ENCODE data around the gene RBBP4. TPM values are rescaled to one million over a fixed set of nuclear protein-coding genes. Genes with fewer than 3 reads are reported as not detected.
"Not testable (repeated sequence)": the region's sequence is repeated elsewhere in the genome, so short reads cannot be mapped to it uniquely, and the experiment has no call there.

The RBBP4 gene
- total RNA-seq, 4 donors from 2014 or later, result 97.8 to 104 (median 102) TPM

GRCh38 chr1:32693455-32694174 lies 42.6 kb downstream of the RBBP4 start:
- TF ChIP-seq POLR2A (IDR thresholded peaks at IDR 0.05), result no peak
- no peak for TF ChIP-seq CTCF (IDR thresholded peaks at IDR 0.05)
- H3K4me3 ChIP-seq (ENCODE audit: low read depth, poor library complexity, severe bottlenecking), result no peak overlapping the region
- 91 to 92% methylated on average over 6 of the region's 6 CpGs for WGBS, 2 donors
- intact Hi-C loops (cut with DNase I; ENCODE audit: low total_unique reads), result no loop called here
- DNase-seq (ENCODE audit: low spot score in 2 of 2), result peak in 1 of 2 donors; percentile 54

- WGBS, 2 donors, result 48 to 59% methylated on average over 17 of the region's 17 CpGs
- TF ChIP-seq POLR2A (IDR thresholded peaks at IDR 0.05), result no peak
- no peak for TF ChIP-seq CTCF (IDR thresholded peaks at IDR 0.05)
- DNase-seq (ENCODE audit: low spot score in 2 of 2), result peak; percentile 72 to 95
- no peak overlapping the region for H3K4me3 ChIP-seq (ENCODE audit: low read depth, poor library complexity, severe bottlenecking)
- intact Hi-C loops (cut with DNase I; ENCODE audit: low total_unique reads), result no loop called here
Measured at GRCh38 chr1:32695098-32695904, 44.3 kb downstream of the RBBP4 start.

GRCh38 chr1:32696041-32696440 lies 45.0 kb downstream of the RBBP4 start:
- intact Hi-C loops (cut with DNase I; ENCODE audit: low total_unique reads), result no loop called here
- WGBS, 2 donors, result 88 to 93% methylated on average over 9 of the region's 9 CpGs
- no peak overlapping the region for H3K4me3 ChIP-seq (ENCODE audit: low read depth, poor library complexity, severe bottlenecking)
- peak in 1 of 2 donors; percentile 68 for DNase-seq (ENCODE audit: low spot score in 2 of 2)
- TF ChIP-seq CTCF (IDR thresholded peaks at IDR 0.05) (no peak), POLR2A (IDR thresholded peaks at IDR 0.05) (no peak)

- WGBS, 2 donors, result 89 to 97% methylated on average over 8 of the region's 8 CpGs
- H3K4me3 ChIP-seq (ENCODE audit: low read depth, poor library complexity, severe bottlenecking); intact Hi-C loops (cut with DNase I; ENCODE audit: low total_unique reads): not testable (repeated sequence)
- DNase-seq (ENCODE audit: low spot score in 2 of 2), result peak in 1 of 2 donors; percentile 56
Measured at GRCh38 chr1:32696996-32697395, 46.0 kb downstream of the RBBP4 start.

- DNase-seq (ENCODE audit: low spot score in 2 of 2), result peak in 1 of 2 donors; percentile 31
- no peak overlapping the region for H3K4me3 ChIP-seq (ENCODE audit: low read depth, poor library complexity, severe bottlenecking)
- 14 to 16% methylated on average over 6 of the region's 6 CpGs for WGBS, 2 donors
- intact Hi-C loops (cut with DNase I; ENCODE audit: low total_unique reads), result loop anchor here (10.0 kb wide), 1 partner anchor 163 kb away; no protein-coding TSS in a partner anchor
- no peak for TF ChIP-seq CTCF (IDR thresholded peaks at IDR 0.05)
- TF ChIP-seq POLR2A (IDR thresholded peaks at IDR 0.05), result no peak
Measured at GRCh38 chr1:32701421-32701911, 50.5 kb downstream of the RBBP4 start.
